HG03045 (cell line): ENCODE data around the gene FAM24A.
"Not testable (repeated sequence)": the region's sequence is repeated elsewhere in the genome, so short reads cannot be mapped to it uniquely, and the experiment has no call there.

Source experiments
- ATAC-seq: cut with Tn5 transposase; IDR thresholded peaks from one replicate; pipeline ENCODE4 v1.9.1; 2021; ENCODE audit warnings: mild to moderate bottlenecking, moderate library complexity; ENCODE audit not compliant: unreplicated experiment

FAM24A gene

GRCh38 chr10:122910310-122910709 is at the start of gene FAM24A:
TSS of gene FAM24A (plus strand) at chr10:122910610. CDS start at chr10:122911635, 1,025 bp downstream.
- no peak for ATAC-seq

- no peak for ATAC-seq
Measured at GRCh38 chr10:122861711-122862161, 48.7 kb upstream of the FAM24A start.

- ATAC-seq: no peak
Measured at GRCh38 chr10:122863216-122864193, 46.9 kb upstream of the FAM24A start.

GRCh38 chr10:122864194-122864592 is 46.2 kb upstream of the FAM24A start:
- ATAC-seq: no peak

- no peak for ATAC-seq
Measured at GRCh38 chr10:122864901-122865300, 45.5 kb upstream of the FAM24A start.

GRCh38 chr10:122866757-122867482 is 43.5 kb upstream of the FAM24A start:
- ATAC-seq: not testable (repeated sequence)

GRCh38 chr10:122868768-122869167 is 41.6 kb upstream of the FAM24A start:
- not testable (repeated sequence) for ATAC-seq

- ATAC-seq: not testable (repeated sequence)
Measured at GRCh38 chr10:122871947-122872346, 38.5 kb upstream of the FAM24A start.

GRCh38 chr10:122875843-122876466 is 34.5 kb upstream of the FAM24A start:
- ATAC-seq: no peak

GRCh38 chr10:122876467-122876855 is 33.9 kb upstream of the FAM24A start:
- no peak for ATAC-seq

- no peak for ATAC-seq
Measured at GRCh38 chr10:122877264-122877663, 33.1 kb upstream of the FAM24A start.

GRCh38 chr10:122878799-122879338 is 31.5 kb upstream of the FAM24A start:
- peak; percentile 9 for ATAC-seq

GRCh38 chr10:122879339-122880273 is 30.8 kb upstream of the FAM24A start, which contains the start of gene FAM24B:
TSS of gene FAM24B (minus strand) at chr10:122879581. CDS start at chr10:122850515, 29,066 bp downstream.
- ATAC-seq: peak; percentile 83

- no peak for ATAC-seq
Measured at GRCh38 chr10:122882766-122883165, 27.6 kb upstream of the FAM24A start.

GRCh38 chr10:122884166-122884565 is 26.2 kb upstream of the FAM24A start:
- no peak for ATAC-seq

GRCh38 chr10:122894261-122894944 is 16.0 kb upstream of the FAM24A start:
- no peak for ATAC-seq

- not testable (repeated sequence) for ATAC-seq
Measured at GRCh38 chr10:122903861-122904260, 6.5 kb upstream of the FAM24A start.

- no peak for ATAC-seq
Measured at GRCh38 chr10:122911889-122912484, 1.6 kb downstream of the FAM24A start.

- ATAC-seq: no peak
Measured at GRCh38 chr10:122915700-122916099, 5.3 kb downstream of the FAM24A start.
